Activated CD8-positive, alpha-beta memory T cell treated with anti-CD3 and anti-CD28 coated beads for 4 hours (primary cell): ENCODE measurements around the gene FRAS1.

Source experiments
- DNase-seq, 2 donors: peaks; one replicate each; pipeline ENCODE4 v3.0.0-alpha.2; 2020; ENCODE audit warnings: low read depth in 2 of 2

Gene FRAS1

DNA sequence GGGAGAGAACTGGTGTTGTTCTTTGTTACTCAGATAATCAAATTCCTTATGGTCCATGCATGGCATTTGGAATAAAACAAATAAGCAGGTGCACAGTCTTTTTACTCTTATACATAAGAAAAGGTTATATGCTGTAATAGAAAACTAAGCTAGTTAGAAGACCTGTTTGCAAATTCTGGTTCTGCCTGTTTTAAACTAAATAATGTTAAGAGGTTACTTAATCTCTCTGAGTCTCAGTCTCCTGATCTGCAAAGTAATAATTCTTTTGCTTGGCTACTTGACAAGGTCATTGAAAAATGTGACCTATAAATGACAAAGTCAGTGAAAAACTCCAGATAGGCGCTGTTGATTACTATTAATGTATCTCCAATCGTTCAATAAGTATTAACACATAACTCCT lies 451.9 kb downstream of the FRAS1 start:
- DNase-seq, result no peak

DNA sequence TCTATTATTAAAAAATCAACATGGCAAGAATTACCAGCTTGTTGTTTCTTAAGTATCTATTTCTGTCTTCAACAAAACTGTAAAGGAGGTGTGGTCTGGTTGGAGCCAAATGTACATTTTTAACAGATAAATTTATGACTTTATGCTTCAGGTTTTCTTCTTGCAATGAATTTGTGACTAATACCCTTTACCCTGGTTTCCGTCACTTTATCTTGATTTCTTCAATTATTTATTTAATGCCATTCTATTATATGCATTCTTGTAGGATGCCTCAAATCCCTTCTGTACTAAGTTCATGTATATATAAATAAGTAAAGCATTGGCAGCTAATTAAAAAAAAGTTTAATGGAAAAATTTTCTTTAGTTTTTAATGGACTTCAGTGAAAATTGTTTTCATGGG lies 453.0 kb downstream of the FRAS1 start:
- DNase-seq, result no peak

DNA sequence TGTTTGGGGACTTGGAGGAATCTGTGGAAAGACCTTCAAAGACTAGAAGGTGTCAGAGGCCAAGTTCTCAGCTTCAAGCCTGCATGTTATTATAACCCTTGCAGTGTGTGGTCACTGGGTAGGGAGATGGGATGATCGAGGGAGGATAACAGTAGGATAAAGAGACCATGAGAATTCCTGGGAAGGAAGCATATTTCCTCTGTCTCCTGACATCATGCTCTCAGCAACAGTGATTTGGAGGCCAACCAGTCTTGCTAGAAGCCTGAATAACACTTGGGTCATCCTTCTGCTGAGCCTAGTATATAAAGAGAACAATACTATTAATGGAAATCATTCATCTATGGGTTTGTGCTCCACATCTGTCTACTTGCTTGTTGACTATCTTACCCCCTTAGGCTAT lies 453.6 kb downstream of the FRAS1 start:
- no peak for DNase-seq

DNA sequence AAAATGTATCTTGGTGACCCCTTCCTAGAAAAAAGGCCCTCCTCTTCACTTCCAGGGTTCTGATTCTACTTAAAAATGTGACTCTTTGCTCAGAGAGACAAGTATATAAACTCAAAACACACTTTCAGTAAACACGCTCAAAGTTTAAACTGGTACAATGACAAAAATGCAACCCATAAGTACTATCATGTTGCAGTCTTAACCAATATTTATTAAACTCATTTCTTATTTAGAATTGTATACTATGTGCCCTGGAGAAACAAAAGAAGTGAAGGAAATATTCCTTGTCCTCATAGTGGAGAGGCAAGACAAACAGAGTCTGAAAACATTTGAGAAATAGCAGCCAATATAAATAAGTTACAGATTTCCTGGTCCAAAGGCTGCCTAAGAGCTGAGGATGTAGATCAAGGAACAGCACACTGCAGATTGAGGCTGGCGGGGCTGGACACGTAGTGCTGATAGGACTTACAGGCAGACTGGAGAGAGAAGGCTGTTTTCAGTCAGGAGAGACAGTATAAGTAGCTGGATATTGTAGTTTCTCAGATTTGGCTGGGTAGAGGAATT lies 455.3 kb downstream of the FRAS1 start:
- no peak for DNase-seq

DNA sequence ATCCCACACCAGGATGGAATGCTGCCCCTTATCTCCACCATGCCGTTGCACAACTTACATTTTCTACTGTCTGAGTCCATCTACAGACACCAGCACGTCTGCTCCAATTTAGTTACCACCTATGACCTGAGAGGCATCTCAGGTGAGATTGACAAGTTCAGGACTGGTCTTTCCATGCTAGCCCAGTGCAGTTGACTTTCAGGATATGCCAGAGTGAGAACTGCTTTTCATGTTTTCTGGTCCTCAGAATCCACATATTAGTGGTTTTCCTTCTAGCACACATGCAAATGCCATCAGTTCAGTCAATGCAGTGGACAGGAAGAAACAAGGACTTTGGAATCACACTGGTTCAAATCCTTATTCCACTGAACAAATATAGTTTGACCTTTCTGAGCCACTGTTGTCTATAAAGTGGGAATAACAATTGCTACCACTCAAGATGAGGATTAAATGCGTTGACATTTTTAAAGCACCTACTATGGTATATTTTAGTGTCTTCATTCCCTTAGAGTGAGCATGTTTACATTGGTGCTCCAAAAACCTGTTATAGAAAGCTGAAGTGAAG lies 456.4 kb downstream of the FRAS1 start:
- DNase-seq, result no peak

DNA sequence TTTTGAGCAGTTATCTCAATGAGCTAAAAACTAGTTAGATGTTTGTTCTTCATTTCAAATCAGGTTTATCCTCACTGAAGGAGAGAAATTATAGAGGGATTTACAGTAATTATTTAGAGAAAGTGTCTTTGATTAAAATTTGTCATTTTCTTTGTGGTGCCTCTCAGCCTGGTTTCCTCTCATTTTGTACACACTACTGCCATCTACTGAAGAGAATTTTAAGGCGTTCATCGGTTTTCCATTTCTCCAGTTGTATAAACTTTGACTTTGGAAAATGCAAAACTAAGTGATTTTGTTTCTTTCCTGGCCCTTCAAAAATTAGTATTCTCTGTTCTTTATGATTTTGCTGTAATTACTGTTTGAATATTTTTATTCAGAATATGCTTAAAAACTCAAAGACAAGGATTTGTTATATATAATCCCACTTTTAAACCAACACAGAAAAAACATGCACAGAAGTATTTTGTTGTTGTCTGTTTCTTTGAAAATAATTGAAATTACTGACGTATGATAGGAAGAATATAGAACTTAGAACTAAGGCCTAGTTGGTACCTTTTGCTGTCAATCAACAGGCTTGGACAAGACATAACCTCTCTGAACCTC lies 460.0 kb downstream of the FRAS1 start:
- DNase-seq, result no peak

DNA sequence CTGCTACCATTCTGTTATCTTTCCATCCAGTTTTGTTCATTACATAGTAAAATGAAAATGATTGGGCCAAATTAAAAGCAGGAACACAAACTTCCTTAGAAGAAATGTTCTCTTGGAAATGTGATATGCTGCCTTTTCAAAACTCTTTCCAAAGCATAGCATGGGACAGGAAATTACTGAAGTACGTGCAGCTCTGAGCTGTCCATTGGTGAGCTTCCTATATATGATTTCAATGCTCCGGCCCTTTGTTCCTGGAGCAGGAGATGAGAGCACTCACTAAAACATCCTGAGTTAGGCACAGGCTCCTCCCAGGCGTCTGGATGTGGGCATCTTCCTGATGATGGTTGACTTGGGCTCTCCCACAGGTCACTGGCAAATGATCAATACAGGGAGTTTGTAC lies 461.4 kb downstream of the FRAS1 start:
- DNase-seq, result no peak

DNA sequence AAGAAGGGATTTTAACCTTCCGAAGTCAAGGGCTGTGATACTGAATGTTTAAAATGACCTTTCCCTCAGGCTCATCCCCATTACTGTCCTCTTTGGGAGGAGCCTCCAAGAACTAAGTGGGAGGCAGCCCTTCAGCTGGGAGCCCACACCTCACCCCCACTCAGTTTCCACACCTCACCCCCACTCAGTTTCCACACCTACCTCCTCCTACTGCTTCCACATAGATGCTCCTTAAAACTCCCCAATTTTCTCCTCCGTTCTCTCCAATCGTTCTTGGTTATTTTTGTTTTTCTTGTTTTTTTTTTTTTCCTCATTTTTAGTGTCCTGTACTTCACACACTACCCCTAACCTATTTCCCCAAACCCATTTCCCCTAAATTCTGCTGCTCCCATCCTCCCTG lies 462.8 kb downstream of the FRAS1 start:
- no peak for DNase-seq

DNA sequence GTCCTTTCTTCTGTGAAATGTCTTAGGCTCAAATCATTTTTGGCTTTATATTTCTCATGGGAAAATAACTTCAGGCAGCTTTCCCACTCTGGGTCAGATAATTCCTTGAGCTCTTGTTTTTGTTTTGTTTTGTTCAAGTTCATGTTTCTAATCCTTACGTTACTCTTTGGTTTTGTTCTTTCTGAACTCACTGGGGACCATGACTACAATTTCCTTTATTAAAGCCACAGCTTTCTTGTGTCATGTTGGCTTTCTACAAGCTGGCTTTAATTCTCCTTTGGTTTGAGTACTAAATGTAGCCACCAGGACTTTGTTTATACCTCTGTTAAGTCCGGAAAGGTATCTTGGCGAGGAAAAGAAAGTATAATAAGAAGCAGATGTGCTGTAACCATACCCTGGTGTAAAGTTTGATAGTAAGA lies 463.7 kb downstream of the FRAS1 start:
- DNase-seq, result no peak

DNA sequence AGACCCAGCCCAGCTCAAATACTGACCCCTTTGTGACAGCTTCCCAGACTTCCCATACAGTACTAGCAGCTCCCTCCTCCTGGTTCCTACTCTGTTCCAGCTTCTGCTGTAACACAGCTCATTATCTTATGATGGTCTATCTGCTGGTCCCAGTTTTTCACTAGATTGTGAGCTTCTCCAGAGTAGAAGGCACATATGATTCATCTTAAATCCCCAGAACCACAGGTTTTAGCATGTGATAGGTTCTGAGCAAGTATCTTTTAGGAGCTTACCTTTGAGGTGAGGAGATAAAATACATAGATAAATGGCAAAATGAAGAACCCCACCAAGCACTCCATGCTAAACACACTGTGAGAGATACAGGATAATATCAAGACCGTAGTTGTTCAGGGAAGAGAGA lies 466.9 kb downstream of the FRAS1 start:
- no peak for DNase-seq

DNA sequence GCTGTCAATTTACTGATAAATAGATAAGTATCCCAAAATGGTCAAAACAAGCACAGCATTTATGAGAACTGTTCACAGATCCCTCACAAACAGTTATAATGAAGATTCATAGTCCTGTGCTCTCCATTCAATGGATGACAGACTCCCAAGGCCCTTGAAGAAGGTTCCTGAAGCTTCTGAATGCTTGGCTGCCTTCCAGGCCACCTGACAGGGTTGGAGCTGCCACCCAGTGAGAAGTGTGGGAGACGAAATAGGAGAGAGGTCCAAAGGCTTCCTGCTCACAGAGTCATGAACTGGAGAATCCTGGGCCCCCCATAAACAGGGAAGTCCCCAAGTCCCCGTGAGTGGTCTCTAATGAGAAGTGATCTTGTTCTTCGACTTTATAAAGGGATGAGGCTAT lies 468.4 kb downstream of the FRAS1 start:
- no peak for DNase-seq

DNA sequence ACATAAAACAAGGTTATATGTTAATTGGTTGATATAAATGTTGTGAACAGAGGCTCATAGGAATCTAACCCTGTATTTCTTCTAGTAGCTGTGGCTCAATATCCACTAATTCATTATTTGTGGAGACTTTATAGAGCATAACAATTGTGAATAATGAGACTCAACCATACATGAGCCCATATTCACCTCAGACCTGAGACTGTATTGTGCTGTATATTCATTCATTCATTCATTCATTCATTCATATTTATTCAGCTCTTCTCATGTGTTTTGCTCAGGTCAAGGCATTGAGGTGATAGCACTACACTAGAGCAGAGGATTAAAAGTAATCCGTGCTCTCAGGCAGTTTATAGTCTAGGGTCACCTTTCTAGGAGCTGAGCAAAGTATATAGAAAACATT lies 470.0 kb downstream of the FRAS1 start:
- DNase-seq, result no peak

DNA sequence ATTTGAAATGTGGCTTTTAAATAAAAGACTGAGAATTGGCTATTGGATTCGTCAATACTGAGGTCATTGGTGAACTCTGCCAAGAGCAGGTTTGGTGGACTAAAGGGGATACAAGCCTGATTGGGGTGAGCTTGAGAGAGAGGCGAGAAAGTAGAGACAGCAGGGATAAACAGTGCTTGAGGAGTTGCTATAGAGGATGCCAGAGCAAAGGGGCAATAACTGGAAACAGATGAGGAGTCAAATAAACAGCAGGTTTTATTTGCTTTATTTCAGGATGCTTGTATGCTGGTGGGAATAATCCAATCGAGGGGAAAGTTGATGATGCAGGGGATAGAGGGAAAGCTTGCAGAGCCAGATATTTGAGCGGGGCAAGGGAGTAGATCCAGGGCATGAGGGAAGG lies 470.4 kb downstream of the FRAS1 start:
- no peak for DNase-seq

DNA sequence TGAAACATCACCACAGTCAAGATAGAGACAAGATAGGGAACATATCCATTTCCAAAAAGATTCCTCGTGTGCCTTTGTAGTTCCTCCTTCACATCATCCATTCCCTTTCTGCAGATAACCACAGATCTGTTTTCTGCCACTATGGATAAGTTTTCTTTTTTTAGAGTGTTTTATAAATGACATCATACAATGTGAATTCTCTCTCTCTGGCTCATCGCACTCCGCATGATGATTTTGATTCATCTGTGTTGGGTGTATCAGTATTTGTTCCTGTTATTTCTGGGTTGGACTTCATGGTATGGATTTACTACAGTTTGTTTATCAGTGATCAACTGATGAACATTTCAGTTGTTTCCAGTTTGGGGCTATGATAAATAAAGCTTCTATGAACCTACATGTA lies 471.2 kb downstream of the FRAS1 start:
- no peak for DNase-seq

DNA sequence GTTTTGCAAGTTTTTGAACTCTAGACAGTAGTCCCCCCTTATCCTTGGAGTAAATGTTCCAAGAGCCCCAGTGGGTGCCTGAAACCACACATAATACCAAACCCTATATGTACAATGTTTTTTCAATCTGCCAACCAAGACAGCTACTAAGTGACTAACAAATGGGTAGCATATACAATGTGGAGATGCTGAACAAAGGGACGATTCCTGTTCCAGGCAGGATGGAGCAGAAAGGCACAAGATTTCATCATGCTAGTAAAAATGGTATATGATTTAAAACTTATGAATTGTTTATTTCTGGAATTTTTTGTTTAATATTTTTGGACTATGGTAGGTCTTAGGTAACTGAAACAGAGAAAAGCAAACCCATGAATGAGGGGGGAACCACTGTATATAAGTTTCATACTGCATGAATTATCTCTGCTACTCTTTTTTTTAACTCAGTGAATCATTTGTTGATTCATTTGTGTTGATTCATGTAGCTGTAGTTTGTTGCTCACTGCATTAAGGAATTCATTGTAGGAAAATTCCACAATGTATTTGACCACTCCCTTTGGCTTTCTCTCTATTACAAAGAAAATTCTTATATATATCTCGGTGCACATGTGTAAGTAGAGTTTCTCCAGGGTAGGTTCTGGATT lies 472.6 kb downstream of the FRAS1 start:
- DNase-seq, result no peak

DNA sequence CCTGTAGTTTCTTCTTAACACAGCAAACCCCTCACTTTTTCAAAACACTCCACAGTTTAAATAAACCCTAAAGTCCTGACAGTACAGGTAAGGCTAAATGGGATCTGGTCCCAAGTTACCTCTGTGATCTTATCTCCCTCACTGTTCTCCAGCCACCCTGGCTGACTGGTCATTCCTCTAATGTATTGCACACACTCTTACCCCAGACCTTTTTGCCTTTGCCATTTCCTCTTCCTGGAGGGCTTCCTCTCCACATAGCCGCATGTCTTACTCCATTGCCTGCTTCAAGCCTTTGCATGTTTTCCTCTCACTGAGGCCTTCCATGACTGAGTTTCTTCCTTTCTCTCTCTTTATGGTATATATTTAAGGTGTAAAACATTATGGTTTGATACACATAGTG lies 474.9 kb downstream of the FRAS1 start:
- DNase-seq, result no peak

DNA sequence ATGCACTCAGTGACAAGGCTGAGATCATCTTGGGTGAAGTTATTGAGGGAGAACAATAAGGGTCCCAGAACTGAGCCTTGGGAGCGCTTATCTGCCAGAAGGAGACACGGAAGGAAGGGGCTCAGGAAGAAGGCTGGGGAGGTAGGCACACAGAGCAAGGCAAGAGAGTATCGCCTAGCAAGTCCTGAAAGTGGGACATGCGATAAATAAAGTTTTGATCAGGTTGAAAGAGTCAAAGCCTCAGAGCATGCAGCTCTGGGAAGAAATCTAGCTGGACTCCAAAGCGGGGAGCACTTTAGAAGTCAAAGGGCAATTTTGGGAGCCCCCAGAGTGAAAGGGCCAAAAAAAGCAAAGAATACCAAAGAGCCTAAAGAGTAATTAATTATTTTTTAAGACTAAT lies 476.7 kb downstream of the FRAS1 start:
- no peak for DNase-seq

DNA sequence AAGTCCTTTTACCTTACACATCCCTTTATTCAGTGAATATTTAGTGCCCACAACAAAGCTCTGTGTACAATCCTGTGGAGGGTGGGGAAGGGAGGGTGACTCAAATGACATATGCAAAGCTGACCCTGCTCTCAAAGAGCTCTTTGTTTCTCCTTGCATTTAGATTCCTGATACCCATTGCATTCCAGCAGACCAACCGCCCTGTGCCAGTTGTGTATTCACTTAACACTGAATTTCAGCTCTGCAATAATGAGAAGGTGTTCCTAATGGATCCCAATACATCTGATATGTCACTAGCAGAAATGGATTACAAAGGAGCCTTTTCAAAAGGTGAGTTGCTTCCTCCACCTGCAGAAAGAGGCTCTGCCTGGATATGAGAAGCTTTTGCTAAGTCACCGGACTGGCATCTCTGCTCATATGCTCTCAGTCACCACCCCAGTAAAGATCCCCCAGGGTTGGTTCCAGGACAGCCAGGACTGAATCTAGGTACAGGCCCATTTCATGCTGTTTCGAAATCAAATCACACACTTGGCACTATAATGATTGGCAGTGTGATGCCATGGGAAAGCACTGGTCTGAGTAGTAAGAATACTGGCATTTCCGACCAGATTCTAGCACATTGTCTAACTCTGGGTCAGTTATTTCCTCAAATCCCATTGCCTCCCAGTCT lies 477.3 kb downstream of the FRAS1 start:
- DNase-seq, result no peak

DNA sequence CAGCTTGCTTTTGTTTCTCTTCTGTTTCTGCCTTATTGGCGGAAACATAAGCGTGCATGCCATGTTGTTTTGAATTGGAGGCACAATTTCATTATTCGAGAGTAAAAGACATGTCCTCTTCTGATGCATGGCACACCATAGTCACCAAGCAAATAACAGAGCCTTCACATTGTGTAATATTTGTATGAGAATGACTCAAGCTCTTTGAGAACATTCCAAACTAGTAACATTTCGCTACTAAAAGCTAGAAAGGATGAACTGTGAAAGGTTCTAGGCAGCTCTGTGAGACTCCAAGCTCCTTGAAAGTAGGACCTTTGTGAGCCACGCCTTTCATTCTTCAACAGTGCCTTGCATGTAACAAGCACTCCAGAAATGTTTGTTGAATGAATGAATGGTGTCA lies 485.2 kb downstream of the FRAS1 start:
- no peak for DNase-seq

DNA sequence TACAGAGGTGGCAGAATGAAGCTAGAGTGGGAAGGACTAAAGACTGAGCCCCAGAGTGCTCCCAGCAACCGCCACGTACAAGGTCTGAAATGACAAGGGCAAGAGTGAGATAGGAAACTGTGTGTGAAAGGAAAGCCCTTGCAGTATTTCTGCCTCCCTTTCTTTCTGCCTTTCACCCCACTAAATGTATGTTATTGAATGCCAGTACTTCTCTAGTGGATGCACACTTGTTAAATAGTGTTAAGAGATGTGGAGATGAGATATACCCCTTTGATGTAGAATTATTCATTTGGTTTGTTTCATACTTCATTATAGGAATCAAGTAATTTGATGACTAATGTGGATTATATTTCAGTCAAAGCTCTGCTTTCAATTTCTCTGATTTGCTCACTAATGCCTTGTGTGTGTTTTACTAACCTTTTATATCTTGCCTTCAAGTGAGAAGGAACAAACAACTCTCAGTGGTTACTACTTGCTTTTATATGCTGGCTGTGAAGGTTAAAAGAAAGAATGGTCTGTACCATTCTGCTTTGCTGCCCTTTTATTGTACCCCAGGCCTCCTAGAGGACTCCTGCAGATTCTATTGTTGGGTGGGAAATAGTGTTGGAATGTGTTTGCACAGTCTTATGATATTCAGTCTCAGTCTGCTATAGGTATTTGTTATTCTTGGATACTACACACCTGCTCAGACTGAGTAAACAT lies 486.5 kb downstream of the FRAS1 start:
- DNase-seq, result no peak

DNA sequence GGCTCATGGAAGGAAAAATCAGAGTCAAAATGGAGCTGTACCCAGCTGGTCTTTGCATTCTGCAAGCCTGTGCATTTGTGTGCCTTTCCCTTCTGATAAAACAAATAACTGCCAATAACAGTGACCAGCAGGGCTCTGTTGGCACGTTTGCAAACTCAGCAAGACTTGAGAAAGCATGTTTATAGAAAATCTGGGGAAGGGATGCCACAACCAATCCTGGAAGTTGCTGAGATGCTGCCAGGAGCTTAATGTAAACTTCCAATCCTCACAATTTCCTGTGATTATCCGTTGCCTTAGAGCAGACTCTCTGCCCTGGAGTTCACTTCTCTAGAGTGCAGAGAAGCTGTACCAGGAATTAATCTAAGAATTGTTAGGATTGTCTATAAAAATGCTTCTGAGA lies 487.6 kb downstream of the FRAS1 start:
- no peak for DNase-seq
